Measurements from ENCODE around the gene MYLK.
"Not testable (repeated sequence)": the region's sequence is repeated elsewhere in the genome, so short reads cannot be mapped to it uniquely, and the experiment has no call there.

Gene MYLK

DNA sequence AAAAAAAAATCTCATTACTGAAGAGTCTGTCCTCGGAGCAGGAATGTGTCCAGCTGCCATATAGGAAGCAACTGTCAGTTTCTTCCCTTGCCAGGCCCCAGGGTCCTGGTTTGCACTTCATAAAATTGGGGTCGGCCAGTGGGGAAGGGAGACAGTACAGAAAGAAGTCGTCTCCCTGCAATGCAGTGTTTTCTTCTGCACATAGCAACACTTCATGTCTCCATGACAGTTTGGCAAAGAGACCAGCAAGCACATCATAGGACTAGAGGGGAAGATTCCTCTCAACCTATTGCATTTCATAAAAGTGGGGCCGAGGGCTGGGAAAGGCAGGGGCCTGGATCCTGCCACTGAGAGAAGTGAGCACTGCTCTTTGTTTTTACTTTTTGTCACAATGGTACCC is 161.1 kb downstream of the MYLK start:
- no peak for DNase-seq (ENCODE audit: low read depth in 3 of 3)

DNA sequence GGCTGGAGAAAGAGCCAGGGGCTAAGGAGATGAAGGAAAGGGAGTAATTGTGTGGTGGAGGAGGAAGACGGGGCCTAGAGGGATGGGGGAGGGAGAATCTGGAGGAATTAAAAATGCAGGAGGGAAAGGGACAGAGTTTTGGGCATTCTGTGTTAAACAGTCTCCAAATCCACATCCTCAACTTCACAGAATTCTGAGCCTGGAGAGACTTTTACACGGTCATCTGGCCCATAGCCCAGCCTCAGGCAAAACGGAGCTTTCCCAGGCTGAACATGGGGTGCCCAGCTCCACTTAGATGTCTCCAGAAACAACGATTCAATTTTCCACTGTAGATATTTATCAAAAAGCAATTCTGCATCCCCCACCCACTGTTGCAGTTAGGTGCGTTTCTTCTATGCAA is 161.7 kb downstream of the MYLK start:
- no peak for DNase-seq (ENCODE audit: low read depth in 3 of 3)

DNA sequence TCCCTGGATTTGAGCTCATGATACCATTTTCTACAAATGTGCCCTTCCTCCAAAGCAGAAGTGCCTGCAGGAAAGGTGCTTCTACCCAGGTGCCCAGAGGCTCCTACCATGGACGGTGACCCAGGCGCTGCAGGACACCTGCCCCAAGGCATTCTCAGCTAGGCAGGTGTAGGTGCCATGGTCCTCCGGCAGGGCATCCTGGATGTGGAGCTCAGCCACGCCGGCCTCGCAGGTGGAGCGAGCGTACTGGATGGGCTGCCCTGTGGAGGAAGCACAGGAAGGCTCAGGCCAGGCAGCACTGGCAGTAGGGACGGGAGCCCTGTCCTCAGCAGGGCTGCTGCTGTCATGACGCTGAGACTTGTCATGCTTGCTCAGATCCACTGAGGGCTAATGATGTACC is 162.1 kb downstream of the MYLK start:
- DNase-seq (ENCODE audit: low read depth in 3 of 3), result no peak

DNA sequence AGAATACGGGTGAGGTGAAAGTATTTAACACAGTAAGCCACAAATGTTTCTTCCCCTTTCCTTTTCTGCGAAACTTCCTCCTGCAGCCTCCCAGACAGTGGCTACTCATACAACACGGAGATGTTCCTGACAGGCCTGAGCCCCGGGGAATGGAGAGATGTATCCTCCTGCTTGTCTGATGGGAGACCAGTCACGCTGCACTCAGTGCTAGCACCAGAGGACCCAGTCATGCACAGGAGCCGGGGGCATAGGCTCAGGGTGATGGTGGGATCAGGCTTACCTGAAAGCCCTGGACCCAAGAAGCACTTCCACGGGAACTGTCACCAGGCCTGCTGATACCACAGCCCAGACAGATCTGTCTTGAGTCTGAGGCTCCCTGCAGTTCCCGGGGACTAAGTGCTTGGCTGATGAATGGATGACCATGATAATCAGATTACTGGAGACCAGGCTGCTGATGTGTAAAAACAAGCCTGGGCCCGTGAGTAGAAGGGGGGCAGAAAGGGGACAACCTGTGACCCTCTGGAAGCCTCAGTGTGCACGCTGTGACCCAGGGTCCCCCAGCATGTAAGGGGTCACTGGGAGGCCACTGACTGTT is 162.9 kb downstream of the MYLK start:
- not testable (repeated sequence) for DNase-seq (ENCODE audit: low read depth in 3 of 3)

DNA sequence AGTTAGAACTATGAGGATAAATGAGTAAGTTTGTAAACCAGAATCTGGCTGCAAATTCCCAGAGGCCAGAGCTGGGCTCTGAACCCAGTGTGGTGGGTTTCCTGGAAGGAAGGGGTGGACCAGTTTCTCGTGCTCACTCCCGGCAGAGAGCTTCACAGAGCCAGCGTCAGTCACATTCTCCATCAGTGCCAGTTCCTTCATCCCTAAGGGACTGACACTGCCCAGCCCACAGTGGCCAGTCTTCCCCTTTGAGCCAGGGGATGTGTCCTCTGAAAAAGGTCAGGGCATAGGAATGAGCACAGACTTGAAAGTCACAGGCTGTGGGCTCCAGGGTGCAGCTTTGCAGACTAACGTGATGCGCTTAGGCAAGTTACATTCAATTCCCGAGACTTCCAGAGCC is 163.5 kb downstream of the MYLK start:
- DNase-seq (ENCODE audit: low read depth in 3 of 3), result no peak

DNA sequence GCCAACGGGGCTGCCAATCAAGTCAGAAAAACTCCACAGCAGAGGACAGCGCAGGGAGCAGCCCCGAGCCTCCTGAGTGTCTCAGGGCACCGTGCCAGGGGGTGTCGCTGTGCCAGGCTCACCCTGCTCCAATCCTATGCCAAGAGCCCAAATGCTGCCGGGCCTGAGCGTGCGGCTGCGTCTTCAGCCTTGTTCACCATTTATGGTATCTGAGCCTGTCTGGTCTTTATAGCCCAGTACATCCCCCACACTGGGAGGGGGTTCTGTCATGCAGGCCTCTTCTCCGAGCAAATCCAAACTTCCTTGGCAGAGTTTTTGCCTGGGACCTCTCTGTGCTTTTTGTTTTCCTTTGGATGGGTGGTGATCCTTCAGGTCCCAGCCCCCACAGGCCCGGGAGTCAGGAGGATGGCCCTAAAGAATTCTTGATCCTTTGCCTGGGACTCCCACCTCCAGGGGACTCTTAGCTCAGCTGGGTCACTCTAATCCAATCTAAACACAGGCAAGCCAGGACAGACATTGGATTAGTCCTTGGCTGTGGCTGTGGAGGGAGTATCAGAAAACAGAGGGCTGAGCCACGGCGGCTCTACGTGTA is 164.2 kb downstream of the MYLK start:
- no peak for DNase-seq (ENCODE audit: low read depth in 3 of 3)

DNA sequence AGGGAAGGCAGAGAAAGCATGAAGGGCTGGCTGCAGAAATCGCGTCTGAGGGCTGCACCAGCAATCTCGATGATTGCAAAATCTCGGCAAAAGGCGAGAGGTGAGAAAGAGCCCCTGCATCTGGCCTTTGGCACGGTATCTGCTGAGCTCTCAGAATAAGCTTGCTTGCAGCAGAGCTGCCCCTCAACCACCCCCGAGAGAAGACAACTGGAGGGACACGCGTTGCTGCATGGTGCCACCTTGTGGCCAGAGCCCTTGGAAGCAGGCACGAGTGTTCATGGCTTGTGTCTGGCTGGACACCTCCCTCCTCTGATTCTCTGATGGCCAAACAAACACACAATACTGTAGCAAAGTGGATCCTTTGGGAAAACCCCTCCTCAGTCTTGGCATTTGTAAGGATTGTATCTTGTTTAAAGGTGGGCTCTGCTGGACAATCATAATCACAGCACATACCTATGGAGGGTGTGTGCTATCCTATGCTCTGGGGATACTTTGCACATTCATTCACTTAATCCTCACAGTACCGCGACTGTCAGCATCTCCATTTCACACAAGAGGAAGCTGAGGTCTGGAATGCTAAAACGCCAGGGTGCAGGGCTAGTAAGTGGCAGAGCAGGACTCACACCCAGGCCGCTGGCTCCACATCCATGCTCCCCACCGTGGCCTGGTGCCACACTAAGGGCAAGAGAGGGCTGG is 164.9 kb downstream of the MYLK start:
- peak in 2 of 3 experiments; percentile 2 to 5 for DNase-seq (ENCODE audit: low read depth in 3 of 3)

DNA sequence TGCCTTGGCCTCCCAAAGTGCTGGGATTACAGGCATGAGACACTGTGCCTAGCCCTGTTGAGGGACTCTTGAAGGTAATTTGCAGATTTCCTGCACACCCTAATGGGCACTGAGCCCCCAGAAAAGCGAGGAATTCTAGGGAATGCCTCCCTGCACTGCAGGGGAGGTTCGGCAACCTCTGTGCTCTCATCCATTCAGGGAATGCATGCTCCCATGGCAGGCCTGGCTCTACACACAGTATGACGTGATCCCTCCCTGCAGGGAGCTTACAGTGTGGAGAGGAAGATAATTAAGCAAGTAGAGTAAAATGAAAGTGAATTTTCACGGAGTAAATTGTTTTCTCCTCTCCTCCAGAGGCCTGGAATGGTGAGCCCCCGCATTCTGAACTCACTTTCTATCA is 166.0 kb downstream of the MYLK start:
- DNase-seq (ENCODE audit: low read depth in 3 of 3), result no peak

DNA sequence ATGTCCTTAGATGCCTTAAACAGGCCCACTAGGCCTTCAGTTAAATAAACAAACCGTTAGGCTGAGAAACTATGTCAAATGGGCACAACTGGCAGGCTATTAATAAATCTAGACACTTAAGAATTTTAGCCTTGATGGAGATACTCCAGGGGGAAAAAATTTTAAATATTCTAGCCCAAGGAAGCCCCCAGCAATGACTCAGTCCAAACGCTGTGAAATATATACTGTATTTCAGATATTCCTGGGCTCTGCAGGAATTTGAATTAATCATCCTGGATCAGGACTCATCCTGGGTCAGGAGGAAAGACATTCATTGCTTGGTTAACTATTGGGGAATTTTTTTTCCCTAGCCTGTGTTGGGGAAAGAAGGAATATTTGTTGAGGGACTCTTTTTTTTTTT is 166.7 kb downstream of the MYLK start:
- not testable (repeated sequence) for DNase-seq (ENCODE audit: low read depth in 3 of 3)

DNA sequence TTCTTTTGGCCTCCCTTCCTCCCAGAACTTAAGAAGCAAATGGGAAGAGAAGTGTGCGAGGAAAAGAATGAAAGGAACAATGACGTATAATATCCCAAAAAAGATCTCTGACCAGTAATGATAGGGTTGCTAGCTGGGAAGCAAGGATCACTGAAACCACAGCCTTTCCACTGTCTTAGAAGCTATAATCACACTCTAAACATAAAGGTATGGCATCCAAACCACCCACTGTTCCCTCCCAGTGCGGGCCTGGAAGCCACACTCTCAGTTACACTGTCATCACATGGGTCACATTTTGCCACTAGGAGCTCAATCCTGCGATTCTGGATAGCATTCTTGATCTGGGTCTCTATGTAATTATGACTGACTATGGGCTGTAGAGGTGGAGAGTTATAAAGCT is 167.7 kb downstream of the MYLK start:
- DNase-seq (ENCODE audit: low read depth in 3 of 3), result no peak

DNA sequence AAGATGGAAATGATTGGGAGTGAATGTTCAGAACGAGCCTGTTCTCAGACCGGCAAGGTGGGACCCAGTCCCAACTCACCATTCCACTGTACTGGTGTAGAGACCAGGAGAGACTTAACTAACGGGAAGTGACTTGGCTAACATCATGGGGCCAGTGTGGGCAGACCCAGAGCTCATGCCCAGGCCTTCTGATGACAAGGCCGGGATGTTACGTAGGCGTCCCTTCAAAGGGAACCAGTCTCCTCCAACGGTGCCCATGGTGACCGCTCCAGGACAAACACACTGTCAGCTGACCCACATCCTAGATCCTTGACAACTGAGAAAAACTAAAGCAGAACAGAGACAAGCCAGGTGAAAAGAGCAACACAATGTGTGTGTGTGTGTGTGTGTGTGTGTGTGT is 170.9 kb downstream of the MYLK start:
- no peak for DNase-seq (ENCODE audit: low read depth in 3 of 3)

DNA sequence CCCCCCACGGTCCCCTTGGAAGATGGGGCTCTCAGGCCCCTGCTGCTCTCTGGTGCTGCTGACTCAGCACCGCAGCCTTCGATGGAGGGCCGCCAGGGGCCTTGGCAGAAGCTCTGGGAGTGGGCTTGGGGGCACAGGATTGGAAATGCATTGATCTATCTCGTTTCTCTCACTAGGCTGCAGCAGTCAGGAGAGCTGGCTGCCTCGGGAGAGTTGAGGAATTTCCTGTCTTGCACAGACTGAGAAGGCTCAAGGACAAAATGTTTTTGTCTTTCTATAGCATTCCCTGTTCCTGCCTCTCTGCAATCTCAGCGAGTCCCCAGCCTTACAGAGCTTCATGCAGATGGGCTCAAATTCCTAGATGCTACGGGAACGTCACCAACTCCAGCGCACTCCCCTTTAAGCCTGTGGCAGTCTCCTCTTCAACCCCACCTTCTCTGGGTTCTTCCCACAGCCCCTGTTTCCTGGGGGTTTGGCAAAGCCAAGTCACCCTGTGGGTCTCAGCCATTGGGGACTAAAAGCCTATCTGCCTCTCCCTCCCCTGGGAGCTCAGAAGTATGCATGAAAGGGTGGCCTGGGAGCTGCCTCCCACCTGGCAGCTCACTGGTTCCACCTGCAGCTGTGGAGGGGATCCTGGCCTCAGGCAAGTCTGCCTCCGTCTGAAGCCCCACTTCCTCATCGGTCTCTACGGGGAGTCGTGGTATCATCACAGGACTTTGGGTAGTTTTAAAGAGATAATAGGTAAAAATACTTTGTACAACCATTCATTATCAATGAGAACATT is 171.9 kb downstream of the MYLK start:
- no peak for DNase-seq (ENCODE audit: low read depth in 3 of 3)

DNA sequence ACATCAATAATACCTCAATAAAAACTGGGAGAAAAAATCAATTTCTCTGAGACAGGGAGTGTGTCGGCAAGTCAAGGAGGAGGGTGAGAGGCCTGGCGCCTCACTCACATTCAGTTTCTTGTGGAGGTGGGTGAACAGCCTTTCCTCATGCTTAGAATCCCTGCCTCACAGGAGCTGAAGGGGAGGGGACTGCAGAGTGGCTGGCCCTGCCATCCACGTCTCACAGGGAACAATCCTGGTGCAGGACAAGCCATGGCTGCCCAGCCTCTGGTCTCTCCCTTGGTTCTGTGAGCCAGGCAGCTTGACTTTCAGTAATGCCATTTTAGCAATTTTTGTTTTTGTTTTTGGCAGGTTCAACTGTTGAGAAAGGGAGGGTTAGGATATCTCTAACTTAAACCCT is 172.8 kb downstream of the MYLK start:
- DNase-seq (ENCODE audit: low read depth in 3 of 3), result no peak

DNA sequence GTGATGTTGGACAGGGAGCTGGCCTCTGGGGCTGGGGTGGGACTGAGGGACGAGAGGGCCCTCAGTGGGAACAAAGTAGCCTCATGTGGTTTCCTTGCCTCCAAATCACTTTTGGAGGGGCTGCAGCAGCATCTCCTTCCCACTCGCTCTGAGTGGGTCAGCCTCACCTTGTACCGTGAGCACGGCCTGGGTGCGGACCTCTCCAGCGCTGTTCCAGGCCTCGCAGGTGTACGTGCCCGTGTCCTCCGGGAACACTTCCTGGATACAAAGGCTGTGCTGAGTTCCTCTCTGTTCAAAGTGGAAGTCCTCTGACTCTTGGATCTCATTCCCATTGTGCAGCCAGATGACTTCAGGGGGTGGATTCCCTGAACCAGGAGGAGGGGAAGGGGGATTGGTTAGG is 175.6 kb downstream of the MYLK start:
- no peak for DNase-seq (ENCODE audit: low read depth in 3 of 3)

DNA sequence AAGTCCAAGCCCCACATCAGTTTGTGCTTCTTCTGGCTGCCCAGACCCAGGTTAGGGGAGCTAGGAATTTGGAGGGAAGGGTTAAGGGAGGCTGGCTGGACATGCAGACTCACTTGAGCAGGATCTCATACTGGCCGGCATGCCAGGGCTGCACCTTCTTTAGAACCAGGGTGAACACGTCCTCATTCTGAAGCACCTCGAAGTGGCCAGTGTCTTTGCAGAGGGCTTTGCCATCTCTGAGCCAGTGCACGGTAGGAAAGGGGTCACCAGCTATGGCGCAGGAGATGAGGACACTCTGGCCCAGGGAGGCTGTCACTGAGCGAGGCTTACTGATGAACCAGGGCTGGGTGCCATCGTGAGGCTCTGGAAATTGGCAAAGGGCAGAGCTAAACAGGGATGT is 176.5 kb downstream of the MYLK start:
- not testable (repeated sequence) for DNase-seq (ENCODE audit: low read depth in 3 of 3)

DNA sequence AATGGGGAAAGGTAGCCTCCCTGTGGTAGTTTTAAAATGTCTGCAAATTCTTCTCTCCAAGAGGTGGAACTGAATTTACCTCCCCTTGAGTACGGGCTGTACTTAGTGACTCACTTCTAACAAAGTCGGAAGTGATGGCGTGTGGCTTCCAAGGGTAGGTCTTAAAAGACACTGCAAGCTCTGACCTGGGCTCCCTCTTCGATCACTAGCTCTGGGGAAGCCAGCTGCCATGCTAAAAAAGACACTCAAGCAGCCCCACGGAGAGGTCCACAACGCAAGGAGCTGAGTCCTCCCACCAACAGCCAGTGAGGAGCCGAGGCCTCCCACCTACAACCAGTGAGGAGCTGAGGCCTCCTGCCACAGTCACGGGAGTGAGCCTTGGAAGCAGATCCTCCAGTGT is 177.3 kb downstream of the MYLK start:
- DNase-seq (ENCODE audit: low read depth in 3 of 3), result no peak

DNA sequence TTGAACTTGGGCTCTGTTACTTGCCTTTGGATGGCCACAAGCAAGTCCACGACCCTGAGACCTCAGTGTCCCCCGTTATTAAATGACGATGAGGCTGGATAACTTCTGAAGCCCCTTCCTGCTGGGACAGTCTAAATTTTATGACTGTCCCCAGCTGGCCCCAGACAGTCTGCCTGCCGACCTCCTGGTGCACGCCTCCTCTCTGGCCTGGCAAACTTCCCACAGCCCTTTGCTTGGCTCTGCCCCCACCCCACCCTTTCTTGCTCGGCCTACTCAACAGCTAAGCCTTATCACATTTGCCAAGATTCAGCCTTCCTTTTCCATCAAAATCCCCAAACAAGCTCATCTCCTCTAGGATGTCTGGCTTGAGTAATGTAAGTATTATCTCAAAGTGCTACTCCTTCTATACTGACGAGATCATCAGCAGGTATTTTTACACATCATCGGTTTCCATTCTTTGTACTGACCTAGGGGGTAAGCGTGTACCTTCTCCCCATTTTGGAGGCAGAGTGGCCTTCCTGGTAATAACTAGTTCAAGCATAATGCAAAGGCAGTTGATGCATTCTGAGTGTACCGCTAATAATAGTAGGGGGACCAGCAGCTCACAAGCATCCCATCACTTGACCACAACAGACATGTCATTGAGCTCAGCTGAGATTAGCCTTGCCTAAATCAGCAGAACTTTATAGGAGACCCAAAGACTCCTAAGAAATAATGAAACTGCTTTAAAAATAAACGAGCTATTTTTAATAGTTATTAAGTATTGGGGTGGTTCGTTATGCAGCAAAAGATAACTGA is 178.4 kb downstream of the MYLK start:
- no peak for DNase-seq (ENCODE audit: low read depth in 3 of 3)

DNA sequence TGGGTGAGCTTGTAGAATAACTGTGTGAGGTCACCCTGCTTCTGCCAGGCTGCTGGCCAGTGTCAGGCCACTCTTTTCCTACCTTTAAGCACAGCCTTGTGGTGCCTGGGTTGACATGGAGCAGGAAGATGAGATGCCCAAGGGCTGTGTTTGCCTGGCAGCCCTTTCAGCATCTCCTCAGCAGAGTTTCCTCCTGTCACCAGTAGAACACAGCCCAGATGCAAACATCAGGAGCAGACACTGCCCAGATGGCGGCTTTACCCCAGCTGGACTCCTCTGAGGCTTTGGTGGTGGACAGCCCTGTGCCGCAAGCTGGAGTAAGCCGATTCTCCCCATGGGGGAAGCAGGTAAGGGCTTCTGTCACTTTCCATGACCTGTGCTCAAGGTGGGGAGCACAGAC is 180.5 kb downstream of the MYLK start:
- not testable (repeated sequence) for DNase-seq (ENCODE audit: low read depth in 3 of 3)

DNA sequence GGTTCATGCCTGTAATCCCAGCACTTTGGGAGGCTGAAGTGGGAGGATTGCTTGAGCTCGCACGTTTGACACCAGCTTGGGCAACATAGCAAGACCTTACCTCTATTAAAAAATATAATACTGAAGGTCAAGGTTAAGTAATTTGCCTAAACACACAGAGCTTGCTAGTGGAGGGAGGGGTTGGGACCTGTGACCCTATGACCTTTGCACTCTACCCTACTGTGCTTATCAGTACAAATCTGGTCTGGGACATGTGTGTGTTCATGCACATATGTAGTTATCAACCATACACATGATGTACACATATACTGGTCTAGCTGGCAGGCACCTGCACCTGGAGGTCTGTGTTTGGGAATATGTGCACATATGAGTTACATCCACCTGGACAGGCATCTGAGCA is 181.4 kb downstream of the MYLK start:
- DNase-seq (ENCODE audit: low read depth in 3 of 3), result no peak

DNA sequence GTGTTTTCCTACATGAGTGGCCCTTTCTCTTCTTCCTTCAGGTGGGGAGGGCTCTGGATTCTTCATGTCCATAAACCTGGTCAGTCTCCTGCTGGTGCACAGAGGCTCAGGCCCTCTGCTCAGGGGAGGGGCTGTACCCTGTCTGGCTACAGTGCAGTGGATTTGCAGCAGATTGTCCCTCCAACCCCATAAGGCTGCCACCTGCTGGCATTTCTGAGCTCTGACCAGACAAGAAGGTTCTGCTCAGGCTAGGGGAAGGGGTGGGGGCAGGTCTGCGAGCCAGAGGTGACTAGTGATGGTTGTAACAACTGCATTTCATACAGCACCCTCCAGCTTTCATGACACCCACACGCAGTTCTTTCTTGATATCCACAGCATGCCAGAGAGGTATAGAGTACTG is 182.1 kb downstream of the MYLK start:
- not testable (repeated sequence) for DNase-seq (ENCODE audit: low read depth in 3 of 3)

DNA sequence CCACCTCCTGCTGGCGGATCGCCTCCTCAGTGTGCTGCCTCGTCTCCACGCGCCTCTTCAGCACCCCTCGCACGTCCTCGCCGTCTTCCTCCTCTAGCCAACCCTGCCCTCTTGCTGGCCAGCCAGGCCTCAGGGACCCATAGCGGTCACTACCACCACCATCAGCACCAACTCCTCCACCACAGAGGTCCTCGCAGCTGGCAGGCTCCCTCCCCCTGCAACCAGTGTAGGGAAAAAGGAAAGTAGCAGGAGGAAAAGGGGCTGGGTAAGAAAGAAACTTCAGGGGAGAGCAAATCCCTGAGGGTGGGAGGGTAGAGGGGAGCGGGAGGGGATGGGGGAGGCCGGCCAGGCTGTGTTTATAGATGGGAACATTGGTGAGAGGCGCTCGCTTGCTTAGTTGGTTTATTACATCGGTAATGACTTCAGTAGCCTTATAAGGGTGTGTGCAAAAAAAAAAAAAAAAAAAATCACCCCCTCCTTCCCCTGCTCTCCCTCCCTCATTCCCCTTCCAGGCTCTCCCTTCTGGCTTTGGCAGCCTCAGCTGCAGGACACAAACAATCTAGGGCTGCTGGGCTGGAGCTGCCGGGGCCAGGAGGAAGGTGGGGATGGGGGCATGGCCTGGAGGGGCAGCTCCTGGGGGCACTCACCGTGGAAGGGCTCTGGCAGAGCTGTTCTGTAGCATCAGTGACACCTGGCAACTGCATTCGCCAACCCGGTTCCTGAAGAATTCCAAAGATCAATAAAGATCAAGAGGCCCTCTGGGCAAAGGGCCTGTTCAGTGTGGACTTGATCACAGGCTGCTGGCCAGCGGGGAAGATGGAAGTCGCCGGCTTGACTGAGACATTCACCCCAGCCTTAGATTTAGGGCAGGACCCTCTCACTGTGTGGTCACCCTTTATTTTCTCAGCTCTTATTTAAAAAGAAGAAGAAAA is 183.1 kb downstream of the MYLK start:
- DNase-seq (ENCODE audit: low read depth in 3 of 3), result no peak
